GM10847 (cell line): ENCODE data around the gene OPN3.

Experiments
- POLR2A ChIP-seq: IDR thresholded peaks from 2 replicates; pipeline ENCODE4 v1.6.1; 2011; ENCODE audit not compliant: insufficient read length; ENCODE audit errors: extremely low read depth

The OPN3 gene

DNA sequence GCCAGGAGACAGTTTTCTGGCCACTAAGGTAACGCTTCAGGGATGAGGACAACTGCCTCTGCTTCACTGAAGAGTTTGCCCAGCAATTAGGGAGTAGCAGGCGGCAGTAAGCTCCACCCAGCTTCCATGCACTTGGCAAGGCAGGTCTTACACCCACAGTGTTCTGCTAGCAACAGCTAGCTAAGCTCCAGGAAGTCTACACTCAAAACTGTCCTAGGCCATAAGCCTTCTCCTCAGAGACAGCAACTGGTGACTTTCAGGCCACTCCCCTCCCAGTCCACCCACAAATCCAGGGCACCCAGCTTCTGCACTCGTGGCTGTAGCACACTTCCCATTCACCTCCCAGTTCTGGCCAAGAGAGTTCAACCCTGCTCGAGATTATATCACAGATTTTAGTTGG is 60.7 kb downstream of the OPN3 start:
- no peak for TF ChIP-seq POLR2A

DNA sequence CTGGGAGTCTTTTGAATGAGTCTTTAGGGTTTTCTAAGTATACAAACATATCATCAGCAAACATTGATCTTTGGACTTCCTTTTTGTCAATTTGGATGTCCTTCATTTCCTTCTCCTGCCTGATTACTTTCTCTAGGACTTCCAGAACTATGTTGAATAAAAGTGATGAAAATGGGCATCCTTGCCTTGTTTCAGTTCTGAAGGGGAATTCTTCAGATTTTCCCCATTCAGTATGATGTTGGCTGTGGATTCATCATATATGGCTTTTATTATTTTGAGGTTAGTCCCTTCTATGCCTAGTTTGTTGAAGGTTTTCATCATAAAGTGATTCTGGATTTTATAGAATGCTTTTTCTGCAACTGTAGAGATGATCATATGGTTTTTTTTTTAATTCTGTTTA is 66.0 kb downstream of the OPN3 start:
- TF ChIP-seq POLR2A = no peak

DNA sequence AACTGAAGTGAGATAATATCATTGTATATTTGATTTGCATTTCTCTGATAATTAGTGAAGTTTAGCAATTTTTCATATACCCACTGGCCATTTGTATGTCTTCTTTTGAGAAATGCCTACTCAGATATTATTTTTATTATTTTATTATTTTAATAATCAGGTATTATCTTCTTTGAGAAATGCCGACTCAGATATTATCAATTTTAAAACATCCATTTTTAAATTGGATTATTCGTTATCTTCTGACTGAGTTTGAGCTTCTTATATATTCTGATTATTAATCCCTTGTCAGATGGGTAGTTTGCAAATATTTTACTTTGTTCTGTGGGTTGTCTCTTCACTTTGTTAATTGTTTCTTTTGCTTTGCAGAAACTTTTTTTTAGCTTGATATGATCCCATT is 70.3 kb downstream of the OPN3 start:
- no peak for TF ChIP-seq POLR2A

DNA sequence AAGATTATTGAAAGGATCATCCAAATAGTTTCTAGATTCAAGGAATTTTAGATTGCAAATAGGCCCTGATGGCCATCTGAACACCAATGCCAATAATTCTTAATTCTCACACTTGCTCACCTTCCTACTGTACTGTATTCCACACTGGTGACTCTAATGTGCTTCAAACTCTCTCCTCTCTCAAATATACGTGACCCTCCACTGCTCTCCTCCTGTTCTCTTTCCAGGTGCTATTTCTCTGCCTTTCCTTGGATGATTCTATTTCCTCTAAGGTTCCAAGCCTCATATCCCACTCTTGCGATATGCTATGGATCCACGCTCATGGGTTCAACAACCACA is 79.4 kb downstream of the OPN3 start:
- TF ChIP-seq POLR2A = no peak

DNA sequence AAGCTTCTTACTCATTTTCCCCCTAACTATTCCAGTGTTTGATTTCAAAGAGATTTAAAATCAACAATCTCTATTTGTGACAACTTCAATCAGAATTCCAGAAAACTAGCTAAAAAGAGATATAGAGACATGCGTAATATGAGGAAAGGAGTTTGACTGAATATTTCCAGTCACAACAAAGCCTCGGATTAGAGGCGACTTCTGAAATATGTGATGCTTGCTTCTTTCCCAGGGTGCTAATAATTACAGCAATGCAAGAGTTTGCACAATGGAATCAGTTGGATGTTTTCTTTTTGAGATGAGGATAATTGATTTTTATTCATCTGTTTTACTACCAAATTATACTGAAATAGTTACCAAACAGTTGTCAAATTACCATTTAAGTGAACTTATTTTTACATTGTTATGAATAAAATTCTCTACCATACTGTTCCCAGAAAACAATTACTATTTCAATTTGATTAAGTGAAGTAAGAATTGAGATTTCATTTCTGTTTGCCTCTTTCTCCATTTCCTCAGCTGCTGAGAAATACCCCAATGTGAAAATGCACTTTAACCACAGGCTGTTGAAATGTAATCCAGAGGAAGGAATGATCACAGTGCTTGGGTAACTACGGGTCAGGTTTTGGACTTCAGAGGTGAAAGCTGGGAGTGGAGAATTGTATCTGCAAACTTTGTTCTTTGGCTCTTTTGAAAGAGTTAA is 79.9 kb downstream of the OPN3 start:
- TF ChIP-seq POLR2A = no peak

DNA sequence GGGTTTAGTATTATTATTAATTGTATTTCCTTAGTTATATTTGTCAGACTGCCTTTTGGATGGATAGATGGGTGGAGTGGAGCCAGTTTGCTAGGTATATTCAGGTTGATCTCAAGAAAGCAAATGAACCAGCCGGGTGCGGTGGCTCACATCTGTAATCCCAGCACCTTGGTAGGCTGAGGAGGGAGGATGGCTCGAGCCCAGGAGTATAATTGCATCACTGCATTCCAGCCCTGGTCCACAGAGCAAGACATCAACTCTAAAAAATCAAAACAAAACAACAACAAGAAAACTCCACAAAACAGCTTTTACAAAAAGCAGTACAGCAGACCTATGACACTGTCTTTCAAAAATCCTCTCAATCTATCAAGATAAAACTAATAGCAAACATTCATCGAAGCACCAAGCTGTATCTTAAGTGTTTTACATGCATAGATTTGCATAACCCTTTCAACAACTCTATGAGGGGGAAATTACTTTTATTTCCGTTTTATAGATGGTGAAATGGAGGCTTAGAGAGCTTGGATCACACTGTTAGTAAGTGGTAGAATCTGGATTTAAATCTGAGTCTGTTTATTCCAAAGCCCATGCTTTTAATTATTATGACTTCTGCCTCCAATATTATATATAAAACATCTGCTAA is 82.5 kb downstream of the OPN3 start:
- TF ChIP-seq POLR2A = no peak

DNA sequence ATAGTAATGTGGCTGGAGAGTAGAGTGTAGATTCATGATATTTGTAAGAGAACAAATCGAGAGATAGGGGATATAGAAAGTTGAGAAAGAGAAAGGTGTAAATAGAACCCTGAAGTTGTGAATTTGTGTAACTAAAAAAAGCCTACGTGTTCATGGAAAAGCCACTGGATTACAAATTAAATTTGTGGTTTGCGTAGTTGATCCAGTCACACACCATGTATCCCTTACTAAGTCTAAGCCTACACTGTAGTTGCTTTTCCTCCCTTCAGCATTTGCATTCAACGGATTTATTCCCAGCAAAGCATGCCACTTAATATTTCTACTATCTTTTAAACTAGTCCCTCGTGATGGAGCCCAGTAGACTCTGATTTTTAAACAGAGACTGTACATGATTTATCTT is 83.1 kb downstream of the OPN3 start:
- no peak for TF ChIP-seq POLR2A

DNA sequence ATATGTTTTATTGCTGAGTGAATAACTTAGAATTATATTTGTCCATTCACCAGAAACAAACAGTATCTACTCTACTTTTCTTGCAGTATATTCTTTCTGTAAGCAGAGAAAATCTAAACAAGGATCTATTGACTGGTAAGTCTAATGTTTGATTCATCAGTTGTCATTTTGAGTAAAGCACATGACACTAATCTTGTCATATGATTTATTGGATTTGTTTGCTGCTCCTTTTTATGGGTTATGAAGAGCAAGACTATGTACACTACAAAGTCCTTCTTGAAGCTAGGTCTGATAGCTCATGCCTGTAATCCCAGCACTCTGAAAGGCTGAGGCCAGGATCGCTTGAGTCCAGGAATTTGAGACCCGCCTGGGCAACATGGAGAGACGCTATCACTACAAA is 84.6 kb downstream of the OPN3 start:
- no peak for TF ChIP-seq POLR2A

DNA sequence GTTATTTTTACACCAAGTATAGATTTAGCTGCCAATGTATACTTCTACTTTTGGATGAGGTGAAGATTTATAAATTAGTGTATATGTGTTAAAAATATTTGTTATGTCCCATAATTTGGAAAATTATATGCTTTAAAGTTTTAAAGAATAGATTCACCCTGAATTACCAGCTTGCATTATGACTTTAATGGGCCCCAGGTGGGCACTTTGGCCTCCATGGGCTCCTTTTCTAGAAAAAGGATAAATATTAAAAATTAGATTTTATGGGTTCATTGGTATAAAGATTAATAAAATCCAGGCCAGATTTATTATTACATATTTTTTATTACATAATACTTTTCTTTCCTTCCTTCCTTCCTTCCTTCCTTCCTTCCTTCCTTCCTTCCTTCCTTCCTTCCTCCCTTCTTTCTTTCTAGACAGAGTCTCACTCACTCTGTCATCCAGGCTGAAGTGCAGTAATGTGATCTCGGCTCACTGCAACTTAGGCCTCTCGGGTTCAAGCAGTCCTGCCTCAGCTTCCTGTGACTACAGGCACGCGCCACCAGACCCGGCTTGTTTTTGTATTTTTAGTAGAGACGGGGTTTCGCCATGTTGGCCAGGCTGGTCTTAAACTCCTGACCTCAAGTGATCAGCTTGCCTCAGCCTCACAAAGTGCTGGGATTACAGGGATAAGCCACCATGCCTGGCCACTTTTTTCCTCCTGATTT is 86.1 kb downstream of the OPN3 start:
- no peak for TF ChIP-seq POLR2A

DNA sequence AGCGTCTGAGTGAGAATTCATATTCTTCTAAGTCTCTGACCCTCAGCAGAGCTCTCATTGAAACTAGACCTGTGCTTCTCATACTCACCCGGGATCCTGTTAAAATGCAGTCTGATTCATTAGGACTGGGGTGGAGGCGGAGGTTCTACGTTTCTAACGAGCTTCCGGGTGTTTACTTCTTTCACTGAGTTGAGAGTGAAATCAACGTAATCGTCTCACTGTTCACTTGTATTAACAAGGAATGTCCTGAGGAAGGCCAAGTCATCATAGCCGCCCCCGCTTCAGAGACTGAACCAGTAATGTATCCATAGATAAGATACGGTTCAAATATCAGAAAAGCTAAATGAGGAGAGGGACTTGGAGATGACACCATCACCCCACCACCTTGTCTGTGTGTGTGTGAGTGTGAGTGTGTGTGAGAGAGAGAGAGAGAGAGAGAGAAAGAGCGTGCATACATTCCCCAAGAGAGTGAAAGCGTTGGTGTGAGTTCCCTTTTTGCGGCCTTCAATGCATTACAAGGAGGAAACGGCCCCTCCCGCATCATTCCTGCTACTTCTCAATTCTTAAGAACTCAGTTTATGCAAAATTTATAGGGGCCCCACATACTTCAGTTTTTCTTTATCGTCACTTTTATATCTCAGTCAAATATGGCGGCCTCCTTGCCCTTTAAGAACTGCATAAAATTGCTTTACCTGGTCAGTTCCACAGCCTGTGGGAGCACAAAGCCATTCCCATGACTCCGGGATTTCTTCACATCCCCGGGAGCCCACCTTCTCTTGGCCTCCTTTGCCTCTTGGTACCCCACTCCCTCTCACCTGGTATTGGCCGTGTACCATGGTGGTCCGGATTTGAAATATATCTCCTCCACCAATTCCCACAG is 88.2 kb downstream of the OPN3 start:
- TF ChIP-seq POLR2A = no peak

DNA sequence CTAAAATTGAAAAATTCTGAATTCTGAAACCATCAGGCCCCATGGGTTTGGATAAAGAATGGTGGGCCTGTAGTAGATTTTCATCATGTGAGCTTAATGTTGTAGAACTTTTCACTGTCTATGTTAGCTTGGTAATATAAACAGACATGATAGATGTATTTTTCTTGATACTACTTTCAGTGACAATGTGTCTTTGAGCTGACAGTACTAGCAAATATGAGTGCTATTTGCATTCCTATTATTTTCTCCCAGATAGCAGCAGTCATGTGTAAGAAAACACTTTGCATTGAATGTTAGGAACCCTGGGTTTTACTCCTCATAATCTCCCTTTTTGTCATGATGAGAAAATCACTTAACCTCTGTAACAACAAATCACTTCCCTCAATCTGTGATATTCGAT is 89.9 kb downstream of the OPN3 start:
- no peak for TF ChIP-seq POLR2A

DNA sequence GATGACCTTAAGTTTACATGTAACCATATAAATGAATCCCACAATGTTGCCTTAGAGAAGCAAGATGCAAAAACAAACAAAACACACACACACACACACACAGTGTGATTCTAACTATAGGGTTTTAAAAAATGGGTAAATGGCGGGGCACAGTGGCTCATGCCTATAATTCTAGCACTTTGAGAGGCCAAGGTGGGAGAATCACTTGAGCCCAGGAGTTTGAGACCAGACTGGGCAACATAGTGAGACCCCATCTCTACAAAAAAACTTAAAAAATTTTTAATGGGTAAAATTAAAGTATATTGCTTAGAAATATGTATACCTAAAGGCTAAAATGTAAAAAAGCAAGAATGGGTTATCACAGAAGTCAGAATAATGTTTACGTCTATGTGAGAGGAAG is 92.2 kb downstream of the OPN3 start:
- TF ChIP-seq POLR2A = no peak
